NCI-H345 treated with DMSO at 0.1 percent for 48 hours (cell line): ENCODE data around the gene SPHK2.

Source experiments
- DNase-seq: peaks from one replicate; lab custom pipeline; 2025; ENCODE audit not compliant: unreplicated experiment; lab: John Stamatoyannopoulos, UW

Gene SPHK2

DNA sequence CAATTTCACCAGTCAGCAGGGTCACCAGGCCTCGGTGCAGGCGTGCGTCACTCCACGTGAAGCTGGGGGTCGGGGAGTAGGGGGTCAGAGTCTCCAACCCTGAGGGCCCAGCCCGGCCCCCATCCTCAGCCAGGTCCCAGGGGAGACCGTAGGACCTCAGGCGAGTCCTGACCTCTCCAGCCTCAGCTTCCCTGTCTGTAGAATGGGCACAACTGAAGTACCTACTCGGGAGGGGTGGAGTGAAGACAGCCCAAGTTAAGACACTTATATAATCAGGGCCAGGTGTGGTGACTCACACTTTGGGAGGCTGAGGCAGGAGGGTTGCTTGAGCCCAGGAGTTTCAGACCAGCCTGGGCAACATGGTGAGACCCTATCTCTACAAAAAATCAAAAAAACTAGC lies 15.5 kb upstream of the SPHK2 start:
- no peak for DNase-seq

DNA sequence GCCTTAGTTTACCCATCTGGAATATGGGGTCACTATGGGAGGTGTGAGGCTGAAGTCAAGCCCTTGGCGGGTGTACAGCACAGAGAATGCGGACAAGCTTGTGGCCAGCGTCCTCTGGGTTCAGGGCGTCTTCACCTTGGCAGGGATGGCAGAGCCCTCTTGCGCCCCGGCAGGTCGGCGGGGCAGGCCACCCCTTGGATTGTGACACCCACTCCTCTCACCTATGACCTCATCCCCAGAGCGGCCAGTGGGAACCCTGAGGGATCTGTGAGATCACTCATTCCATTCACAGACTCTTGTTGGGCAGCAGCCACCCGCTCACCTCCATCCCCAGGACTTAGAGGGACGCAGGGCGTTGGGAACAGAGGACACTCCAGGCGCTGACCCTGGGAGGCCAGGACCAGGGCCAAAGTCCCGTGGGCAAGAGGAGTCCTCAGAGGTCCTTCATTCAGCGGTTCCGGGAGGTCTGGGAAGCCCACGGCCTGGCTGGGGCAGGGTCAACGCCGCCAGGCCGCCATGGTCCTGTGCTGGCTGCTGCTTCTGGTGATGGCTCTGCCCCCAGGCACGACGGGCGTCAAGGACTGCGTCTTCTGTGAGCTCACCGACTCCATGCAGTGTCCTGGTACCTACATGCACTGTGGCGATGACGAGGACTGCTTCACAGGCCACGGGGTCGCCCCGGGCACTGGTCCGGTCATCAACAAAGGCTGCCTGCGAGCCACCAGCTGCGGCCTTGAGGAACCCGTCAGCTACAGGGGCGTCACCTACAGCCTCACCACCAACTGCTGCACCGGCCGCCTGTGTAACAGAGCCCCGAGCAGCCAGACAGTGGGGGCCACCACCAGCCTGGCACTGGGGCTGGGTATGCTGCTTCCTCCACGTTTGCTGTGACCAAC lies 12.6 kb upstream of the SPHK2 start, which contains the start of gene SPACA4:
Gene SPACA4 (plus strand): TSS at position 280 of the 896 bp plus-strand sequence. CDS start 237 bp downstream, at position 517.
- no peak for DNase-seq

DNA sequence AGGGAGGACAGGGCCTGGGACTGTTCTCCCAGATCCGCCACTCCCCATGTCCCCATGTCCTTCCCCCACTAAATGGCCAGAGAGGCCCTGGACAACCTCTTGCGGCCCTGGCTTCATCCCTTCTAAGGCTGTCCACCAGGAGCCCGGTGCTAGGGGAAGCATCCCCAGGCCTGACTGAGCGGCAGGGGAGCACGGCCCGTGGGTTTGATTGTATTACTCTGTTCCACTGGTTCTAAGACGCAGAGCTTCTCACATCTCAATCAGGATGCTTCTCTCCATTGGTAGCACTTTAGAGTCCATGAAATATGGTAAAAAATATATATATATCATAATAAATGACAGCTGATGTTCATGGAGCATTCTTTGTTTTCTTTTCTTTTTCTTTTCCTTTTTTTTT lies 11.9 kb upstream of the SPHK2 start:
- no peak for DNase-seq

DNA sequence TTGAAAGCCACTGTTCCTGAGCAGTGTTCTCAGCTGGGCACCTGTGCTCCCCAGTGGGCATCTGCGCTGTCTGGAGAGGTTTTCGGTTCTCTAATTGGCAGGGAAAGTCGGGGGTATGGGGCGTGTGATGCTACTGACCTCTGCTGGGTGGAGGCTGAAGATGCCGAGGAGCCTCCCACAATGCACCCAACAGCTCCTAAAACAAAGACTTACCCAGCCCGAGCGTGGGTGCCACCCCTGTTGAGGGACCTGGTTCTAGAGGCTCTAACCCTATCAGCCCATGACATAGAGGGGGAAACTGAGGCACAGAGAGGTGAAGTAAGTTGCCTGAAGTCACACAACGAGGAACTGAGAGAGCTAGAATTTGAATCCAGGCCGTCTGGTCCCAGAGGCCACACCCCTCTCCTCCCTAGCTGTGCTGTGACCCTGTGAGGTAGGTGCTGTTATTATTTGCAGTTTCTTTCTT lies 10.5 kb upstream of the SPHK2 start:
- peak; percentile 51 for DNase-seq

DNA sequence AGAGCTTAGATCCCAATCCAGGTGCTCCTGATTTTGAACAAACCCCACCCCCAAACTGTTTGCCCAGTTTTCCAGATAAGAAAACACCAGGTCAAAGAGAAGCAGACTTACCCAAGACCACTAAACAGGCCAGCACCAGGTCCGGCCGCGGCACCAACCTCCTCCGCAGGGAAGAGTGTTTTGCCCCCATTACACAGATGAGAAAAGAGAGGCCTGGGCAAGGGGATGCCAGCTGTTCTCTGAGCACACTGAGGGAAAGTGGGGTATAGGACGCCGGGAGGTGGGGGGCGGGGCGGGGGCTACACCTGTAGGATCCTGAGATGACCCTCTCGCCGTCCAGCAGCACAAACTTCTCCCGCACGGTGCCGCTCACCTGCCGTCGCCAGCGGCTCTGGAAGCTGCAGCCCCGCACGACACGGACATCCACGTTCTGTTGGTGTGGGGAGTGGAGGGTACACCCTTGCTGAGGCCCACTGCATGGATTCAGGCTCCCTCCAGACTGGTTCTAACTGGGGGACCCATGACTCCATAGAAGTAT lies 9.7 kb upstream of the SPHK2 start:
- no peak for DNase-seq

DNA sequence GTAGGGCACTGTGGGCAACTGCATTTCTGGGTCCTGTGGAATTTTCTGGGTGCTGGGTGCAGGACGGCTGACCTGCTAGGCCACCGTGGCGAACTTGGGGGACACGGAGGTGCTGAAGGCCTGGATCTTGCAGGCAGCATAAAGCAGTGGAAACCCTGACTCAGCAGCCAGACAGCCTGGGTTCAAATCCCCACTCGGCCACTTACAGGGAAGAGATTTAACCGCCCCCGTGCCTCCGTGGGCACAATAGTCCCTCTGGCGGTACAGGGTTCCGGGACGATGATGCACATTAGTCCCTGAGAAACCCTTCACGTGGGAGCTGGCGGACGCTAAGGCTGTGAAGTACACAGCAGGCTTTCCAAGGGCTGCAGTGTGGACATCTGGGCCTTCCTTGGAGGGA lies 7.4 kb upstream of the SPHK2 start:
- DNase-seq: no peak

DNA sequence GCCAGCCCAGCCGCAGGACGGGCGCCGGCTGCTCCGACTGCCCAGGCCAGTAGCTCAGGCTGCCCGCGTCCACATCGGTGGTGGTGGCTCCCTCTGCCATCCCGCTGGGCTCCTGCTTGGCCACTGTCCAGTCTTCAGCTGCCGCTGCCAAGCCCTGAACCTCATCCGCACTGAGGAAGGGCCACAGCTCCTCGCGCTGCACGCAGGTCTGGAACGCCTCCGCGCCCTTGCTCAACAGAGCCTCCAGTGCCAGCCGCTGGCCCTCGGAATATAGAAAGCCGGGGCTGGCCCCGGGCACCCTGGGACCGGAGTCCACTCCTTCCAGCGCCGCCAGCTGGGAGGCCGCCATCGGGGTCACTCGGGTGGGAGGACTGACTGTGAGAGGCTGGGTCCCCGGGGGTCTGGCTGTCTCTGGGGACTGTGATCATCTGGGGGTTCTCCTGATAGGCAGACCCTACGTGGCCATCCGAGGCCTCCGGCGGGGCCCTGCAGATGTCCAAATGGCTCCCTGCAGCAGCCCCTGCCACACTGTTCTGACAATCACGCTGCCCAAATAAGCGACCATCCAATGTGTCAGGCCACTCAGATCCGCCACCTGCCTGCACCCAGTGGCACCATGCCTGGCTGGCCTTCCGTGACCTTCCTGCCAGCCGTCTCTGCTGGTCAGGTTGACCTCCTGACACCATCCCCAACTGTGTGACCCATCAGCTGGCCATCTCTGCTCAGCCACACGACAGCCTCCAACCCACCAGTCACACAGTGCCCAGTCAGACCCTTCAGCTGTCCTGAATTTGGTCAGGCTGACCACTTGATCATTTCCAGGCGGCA lies 6.1 kb upstream of the SPHK2 start:
- DNase-seq: no peak

DNA sequence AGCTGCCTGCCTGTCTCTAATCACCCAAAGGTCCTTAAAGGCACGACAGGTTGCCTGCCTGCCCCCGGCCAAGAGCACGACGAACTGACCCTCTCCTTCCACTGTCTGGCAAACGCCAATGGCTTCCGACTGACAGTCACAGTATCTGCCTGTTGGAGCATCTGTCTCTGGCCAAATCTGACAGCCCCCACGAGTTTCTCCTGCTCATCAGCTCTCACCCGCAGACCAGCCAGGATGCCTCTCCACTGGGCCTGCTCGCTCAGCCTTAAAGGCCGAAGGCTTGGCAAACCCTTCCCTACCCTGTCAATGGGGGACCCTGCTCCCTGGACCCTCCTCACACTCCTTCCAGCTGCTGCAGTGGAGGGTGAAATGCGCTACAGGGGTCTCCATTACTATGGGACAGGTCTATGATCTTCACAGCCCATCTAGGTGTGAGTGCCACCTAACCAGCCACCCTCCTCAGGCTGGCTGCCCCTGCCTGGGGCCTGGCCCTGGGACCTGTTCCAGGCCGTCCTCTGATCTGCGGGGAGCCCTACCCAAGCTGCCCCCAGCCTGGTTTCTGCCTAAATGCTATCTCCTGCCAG lies 5.4 kb upstream of the SPHK2 start:
- DNase-seq: no peak

DNA sequence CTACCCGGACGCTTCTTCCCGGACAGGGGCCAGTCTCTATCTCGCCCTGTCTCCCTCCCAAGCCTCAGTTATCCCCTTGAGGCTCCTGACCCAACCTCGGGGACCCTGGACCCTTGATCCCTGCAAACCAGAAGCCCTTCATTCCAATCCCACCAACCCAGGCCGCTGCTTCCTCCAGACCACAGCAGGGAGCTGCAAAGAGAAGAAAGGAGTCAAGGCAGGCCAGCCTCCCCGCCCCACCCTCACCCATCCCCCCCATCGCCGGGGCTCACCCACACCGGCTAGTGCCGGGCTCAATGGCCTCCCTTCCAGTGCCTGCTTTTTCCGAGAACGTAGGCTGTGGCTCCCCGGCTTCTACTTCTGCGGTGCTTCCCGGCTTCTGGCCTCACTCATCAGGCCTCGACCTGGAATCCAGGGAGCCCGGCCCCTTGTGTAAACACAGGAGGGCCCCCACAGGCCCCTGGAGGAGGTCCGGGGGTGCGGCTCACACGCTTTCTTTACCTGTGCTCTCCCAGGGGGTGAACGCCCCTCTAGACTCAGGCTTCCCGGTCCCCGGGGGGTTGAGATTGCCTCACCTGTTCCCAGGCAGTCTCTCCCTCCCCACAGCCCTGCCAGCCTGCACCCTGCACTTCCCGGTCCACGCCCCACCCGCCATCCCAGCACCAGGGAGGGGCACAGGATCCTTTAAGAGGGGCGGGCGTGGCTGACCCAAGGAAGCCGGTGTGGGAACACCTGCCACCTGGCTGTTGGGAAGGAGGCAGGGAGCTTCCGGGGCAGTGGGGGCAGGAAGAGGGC lies 4.7 kb upstream of the SPHK2 start, which contains the start of gene FAM83E:
Gene FAM83E (minus strand): TSS at position 641 of the 795 bp plus-strand sequence. CDS start 1,704 bp downstream, outside the sequence.
- DNase-seq: no peak

DNA sequence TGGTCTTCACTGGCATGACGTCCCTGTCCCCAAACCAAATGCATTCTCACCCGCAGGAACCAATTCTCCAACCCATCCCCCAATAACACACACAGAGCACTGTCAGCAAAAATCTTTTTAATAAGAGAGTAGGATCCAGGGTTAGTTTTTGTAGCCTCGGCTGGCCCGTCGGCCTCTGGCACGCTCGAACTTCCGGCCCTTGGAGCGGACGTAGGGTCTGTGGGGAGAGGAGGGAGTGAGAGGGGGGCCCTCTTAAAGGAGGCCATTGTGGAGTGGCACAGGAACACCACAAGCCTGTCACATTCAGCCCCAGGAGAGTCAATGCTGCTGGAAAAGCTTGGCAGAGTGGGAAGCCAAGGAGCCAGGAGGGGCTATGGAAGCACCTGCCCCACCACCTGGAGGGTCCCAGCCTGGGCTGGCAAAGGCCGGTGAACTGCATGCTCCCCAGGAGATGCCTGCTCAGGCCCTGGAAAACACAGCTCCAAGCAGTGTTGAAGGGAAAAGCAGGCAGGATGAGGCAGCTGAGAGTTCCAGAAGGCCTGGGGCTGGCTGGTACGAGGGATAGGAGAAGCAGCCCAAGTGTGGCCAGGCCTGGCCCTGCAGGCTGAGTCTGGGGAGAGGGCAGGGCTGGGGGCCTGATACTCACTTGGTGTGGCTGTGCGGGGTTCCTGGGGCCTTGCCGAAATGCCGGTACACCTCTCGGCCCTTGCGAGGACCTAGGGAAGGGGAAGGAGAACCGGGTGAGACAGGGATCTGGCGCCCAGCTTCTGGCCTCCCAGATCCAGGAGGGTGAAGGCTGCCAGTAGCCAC lies 3.9 kb upstream of the SPHK2 start:
- no peak for DNase-seq

DNA sequence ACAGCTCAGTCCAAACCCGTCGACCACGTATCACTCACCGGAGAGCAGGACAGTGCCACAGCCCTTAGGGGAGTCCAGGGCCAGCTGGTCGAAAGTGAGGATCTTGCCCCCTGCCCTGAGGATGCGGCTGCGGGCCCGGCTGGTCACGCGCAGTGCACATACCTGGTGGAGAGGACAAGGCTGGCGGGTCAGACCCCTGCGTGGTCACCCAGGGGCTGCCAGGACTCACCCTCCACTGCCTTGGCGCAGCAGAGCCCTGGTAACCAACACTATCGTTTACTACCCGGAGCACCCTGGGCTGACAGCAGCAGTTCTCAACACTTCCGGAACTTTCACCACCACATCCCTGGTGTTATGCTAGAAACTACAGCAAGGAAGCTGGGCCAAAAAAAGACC lies 3.3 kb upstream of the SPHK2 start:
- no peak for DNase-seq

DNA sequence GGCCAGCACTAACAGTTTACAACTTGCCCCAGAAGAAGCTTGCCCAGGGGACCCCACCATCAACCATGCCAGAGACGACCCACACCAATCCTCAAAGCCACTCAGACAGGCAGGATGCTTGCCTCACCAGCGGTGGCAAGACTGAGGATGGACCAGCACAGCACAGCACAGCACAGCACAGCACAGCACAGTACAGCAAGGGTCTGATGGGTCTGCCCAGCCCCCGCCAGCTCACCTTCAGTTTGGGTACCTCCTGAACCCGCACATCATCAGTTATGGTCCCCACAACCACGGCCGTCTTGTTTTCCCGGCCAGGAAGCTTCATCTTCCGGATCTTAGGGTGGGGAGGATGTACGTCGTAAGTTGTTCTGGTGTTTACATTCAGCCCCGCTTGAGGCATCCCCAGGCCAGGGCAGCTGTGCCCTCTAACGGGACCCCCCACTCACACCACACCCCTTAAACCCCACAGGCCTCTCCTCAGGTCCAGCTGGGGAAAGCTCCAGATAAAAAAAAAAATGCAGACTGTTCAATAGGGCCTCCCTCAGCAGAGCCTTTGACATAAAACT lies 2.7 kb upstream of the SPHK2 start:
- no peak for DNase-seq

DNA sequence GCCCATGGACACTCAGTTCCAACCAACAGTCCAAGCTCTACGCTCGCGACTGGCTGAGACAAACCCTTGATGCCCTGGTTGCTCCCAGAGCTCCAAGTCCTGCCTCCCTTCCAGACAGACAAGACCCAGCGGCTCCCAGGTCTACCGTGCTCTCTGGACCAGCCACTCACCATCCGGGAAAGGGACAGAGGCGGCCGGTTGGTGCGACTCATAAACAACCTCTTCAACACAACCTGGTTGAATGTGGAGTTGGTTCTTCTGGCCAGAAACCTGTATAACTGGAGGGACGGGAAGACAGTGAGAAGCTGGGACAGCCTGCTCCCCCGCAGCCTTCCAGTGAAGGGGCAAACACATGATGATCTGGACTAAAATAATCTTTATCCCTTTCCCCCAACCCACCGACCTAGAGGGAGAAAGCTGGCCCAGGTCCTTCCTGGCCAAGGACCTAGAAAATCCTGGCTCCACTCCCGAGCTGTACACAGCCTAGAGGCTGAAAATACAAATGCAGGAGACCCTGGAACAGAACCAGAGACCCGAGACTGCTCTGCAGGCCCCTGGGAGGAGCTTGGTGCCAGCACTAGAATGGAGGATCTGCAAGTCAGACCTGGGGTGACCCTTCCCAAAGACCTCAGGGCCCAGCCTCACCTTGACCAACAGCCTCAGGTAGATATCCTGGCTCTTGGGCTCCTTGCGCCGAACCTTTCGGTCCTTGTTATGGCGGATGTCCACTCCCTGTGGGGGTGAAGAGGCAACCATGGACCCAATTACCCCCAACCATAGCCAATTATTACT lies 2.0 kb upstream of the SPHK2 start:
- DNase-seq: no peak

DNA sequence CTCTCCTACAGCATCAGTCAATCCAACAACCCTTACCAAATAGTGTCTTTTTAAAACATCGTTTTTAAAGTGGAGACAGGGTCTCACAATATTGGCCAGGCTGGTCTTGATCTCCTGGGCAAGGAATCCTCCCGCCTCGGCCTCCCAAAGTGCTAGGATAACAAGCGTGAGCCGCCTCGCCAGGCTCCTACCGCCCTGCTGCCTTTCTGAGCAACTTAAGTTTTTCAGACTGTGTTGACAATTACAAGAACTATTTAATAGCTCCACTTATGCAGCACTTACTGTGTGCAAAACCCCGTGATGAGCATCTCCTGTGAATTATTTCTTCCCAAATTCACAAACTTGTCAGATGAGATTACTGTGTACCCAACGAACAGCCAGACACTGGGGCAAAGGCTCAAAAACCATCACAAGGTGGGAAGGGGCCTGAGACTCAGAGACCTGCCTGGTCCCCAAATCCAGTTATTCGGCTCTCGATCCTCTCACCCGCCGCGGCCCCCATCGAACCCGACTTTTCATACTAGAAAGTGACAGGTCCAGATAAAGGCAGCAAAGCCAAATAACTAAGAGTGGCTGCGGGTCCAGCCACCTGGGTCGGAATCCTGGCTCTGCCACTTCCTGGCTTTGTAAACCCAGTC lies 909 bp upstream of the SPHK2 start:
- DNase-seq: no peak

DNA sequence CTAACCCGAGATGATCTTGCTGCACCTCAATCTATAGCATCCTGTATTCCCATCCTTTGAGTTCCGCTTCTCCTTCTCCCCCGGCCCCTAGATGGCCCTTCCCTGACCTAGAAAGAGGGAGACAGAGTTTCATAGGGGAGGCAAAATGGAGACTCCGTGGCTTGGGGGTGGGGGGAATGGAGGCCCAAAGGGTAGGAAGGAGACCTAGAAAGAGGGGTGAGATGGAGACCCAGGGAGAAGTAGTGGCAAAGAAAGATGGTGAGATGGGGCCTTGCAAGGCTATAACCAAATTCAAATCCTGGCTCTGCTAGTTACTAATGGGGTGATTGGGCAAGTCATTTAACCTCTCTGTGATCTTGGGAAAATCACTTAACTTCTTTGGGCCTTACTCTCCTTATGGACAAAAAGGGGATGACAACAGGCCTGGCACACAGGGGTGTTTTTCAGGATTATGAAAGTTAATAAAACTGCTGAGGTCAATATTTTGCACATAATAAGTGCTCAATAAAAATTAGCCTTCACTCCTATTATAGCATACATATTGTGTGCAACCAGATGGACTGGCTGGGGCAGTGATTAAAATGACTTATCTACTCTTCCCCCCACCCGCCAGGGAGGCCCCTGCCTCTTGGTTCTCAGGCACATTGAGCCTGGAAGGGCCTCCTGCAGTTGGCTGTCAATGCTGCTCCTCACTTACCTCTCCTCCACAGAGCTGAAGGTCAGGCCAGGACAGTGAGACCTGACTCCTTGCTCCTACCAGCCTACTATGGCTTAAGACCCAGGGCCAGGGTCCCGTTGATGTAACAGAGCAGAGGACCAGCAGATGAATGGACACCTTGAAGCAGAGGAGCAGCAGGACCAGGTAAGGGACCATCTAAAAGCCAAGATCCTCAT lies 633 bp downstream of the SPHK2 start:
- no peak for DNase-seq

DNA sequence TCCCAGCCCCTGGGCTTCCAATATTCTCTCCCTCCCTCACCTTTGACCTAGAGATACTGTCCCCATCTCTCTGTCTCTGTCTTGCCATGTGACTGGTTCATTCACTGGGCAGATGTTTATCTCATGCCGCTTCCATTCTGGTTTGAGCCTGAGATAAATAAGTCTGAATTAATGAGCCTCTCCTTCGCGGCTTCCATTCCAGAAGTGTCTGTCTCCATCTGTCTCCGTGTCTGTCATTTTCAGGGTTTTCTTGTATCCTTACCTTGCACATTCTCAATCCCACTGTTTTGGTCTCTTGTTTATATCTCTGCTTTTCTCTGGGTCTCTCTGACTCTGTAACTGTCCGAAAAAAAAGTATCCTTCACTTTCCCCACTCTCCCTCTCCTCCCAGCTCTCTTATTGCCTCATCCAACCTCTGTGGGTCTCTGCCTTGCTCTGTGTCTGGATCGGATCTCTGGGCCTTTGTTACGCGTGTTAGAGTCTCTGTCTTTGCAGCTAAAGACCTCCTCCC lies 4.3 kb downstream of the SPHK2 start:
- DNase-seq: no peak
